ENCODE measurements around the gene MYO5B. TPM values are rescaled to one million over a fixed set of nuclear protein-coding genes. Genes with fewer than 3 reads are reported as not detected.

Gene MYO5B
- polyA plus RNA-seq, 1 donor from 2014 or later = 0.42 TPM

DNA sequence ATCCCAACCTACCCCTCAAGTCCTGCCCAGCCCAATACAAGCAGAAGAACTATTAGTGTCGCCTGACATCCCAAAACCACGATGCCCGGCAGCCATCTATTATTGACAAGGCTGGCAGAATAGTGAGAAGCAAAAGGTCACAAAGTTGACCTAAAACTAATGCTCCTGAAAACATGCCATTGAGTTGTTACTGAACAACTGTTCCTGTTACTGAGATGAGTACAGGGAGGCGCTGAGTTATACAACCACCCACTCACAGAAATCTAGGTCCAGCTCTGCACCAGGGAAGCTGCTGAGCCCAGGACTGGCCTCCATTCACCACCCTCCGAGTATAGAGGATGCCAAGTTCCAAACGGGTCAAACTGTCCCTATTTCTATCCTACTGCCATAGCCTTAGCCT is 201.6 kb downstream of the MYO5B start:
- Histone ChIP-seq H3K79me2 (replicated peaks; ENCODE audit: insufficient read depth, low read length) (no peaks in the 10 kb centered on the region), H3K4me2 (ENCODE audit: low read length) (no peak overlapping the region), H3F3A (ENCODE audit: insufficient read depth, low read length, poor library complexity, severe bottlenecking) (no peaks in the 10 kb centered on the region), H3K36me3 (ENCODE audit: insufficient read depth, low read length) (no peaks in the 10 kb centered on the region), H3K9me3 (ENCODE audit: low read length) (no peaks in the 10 kb centered on the region), H3K27ac (ENCODE audit: low read length) (no peak overlapping the region), H3K27me3 (ENCODE audit: insufficient read depth, low read depth, low read length) (no peaks in the 10 kb centered on the region), H3K4me3 (ENCODE audit: low read length) (no peak overlapping the region), H3K9ac (ENCODE audit: low read length) (no peak overlapping the region), H2AFZ (ENCODE audit: low read depth, low read length) (no peak overlapping the region), H3K9me2 (ENCODE audit: insufficient read depth, low read length) (no peaks in the 10 kb centered on the region), H4K20me1 (ENCODE audit: insufficient read depth) (no peaks in the 10 kb centered on the region)
- TF ChIP-seq EZH2 (IDR thresholded peaks at IDR 0.05; ENCODE audit: borderline replicate concordance, insufficient read depth, low read length, poor library complexity, severe bottlenecking) = no peak
- no peak for TF ChIP-seq SMC3 (conservative IDR thresholded peaks at IDR 0.05; ENCODE audit: poor library complexity)
- TF ChIP-seq EP300 (conservative IDR thresholded peaks at IDR 0.05; ENCODE audit: poor library complexity, severe bottlenecking) = no peak
- no peak for TF ChIP-seq MXI1 (conservative IDR thresholded peaks at IDR 0.05; ENCODE audit: poor library complexity, severe bottlenecking)
- TF ChIP-seq, protein P1, sequence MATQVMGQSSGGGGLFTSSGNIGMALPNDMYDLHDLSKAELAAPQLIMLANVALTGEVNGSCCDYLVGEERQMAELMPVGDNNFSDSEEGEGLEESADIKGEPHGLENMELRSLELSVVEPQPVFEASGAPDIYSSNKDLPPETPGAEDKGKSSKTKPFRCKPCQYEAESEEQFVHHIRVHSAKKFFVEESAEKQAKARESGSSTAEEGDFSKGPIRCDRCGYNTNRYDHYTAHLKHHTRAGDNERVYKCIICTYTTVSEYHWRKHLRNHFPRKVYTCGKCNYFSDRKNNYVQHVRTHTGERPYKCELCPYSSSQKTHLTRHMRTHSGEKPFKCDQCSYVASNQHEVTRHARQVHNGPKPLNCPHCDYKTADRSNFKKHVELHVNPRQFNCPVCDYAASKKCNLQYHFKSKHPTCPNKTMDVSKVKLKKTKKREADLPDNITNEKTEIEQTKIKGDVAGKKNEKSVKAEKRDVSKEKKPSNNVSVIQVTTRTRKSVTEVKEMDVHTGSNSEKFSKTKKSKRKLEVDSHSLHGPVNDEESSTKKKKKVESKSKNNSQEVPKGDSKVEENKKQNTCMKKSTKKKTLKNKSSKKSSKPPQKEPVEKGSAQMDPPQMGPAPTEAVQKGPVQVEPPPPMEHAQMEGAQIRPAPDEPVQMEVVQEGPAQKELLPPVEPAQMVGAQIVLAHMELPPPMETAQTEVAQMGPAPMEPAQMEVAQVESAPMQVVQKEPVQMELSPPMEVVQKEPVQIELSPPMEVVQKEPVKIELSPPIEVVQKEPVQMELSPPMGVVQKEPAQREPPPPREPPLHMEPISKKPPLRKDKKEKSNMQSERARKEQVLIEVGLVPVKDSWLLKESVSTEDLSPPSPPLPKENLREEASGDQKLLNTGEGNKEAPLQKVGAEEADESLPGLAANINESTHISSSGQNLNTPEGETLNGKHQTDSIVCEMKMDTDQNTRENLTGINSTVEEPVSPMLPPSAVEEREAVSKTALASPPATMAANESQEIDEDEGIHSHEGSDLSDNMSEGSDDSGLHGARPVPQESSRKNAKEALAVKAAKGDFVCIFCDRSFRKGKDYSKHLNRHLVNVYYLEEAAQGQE (IDR thresholded peaks at IDR 0.05; ENCODE audit: borderline replicate concordance) = no peak
- no peak for TF ChIP-seq POLR2AphosphoS5 (IDR thresholded peaks at IDR 0.05)
- TF ChIP-seq RAD21 (conservative IDR thresholded peaks at IDR 0.05) = no peak
- TF ChIP-seq, protein P2, sequence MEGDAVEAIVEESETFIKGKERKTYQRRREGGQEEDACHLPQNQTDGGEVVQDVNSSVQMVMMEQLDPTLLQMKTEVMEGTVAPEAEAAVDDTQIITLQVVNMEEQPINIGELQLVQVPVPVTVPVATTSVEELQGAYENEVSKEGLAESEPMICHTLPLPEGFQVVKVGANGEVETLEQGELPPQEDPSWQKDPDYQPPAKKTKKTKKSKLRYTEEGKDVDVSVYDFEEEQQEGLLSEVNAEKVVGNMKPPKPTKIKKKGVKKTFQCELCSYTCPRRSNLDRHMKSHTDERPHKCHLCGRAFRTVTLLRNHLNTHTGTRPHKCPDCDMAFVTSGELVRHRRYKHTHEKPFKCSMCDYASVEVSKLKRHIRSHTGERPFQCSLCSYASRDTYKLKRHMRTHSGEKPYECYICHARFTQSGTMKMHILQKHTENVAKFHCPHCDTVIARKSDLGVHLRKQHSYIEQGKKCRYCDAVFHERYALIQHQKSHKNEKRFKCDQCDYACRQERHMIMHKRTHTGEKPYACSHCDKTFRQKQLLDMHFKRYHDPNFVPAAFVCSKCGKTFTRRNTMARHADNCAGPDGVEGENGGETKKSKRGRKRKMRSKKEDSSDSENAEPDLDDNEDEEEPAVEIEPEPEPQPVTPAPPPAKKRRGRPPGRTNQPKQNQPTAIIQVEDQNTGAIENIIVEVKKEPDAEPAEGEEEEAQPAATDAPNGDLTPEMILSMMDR (IDR thresholded peaks at IDR 0.05; ENCODE audit: poor library complexity, severe bottlenecking) = no peak
- no peak for TF ChIP-seq TAF1 (IDR thresholded peaks at IDR 0.05; ENCODE audit: low read depth)

DNA sequence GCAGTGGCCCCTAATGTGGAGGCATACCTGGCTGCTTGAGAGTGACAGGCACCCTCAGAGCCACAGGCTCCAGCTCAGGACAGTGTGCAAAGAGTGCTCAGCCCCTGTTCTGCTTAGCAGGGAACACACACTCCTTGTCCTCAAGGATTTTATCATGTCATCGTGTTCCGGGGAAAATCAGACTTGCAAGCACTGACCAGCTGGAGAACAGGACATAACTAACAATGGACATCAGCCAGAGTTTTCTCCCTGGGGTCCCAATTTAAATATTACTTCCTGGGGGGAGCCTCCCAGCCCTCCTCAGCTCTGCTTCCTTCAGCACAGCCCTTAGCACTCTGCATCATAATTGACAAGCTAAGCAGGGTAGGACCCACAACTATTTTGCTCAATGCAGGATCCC is 206.2 kb downstream of the MYO5B start:
- H3K4me3 ChIP-seq (ENCODE audit: low read length) = no peak overlapping the region
- no peaks in the 10 kb centered on the region for H4K20me1 ChIP-seq (ENCODE audit: insufficient read depth)
- no peaks in the 10 kb centered on the region for H3K79me2 ChIP-seq (replicated peaks; ENCODE audit: insufficient read depth, low read length)
- no peak overlapping the region for H3K27ac ChIP-seq (ENCODE audit: low read length)
- H3K36me3 ChIP-seq (ENCODE audit: insufficient read depth, low read length) = no peaks in the 10 kb centered on the region
- H2AFZ ChIP-seq (ENCODE audit: low read depth, low read length) = no peak overlapping the region
- H3K9me2 ChIP-seq (ENCODE audit: insufficient read depth, low read length) = no peaks in the 10 kb centered on the region
- no peak overlapping the region for H3K9ac ChIP-seq (ENCODE audit: low read length)
- TF ChIP-seq EZH2 (IDR thresholded peaks at IDR 0.05; ENCODE audit: borderline replicate concordance, insufficient read depth, low read length, poor library complexity, severe bottlenecking) (no peak), MXI1 (conservative IDR thresholded peaks at IDR 0.05; ENCODE audit: poor library complexity, severe bottlenecking) (no peak), TAF1 (IDR thresholded peaks at IDR 0.05; ENCODE audit: low read depth) (no peak), SMC3 (conservative IDR thresholded peaks at IDR 0.05; ENCODE audit: poor library complexity) (no peak), POLR2AphosphoS5 (IDR thresholded peaks at IDR 0.05) (no peak), RAD21 (conservative IDR thresholded peaks at IDR 0.05) (no peak), EP300 (conservative IDR thresholded peaks at IDR 0.05; ENCODE audit: poor library complexity, severe bottlenecking) (no peak)
- TF ChIP-seq, protein P2 (IDR thresholded peaks at IDR 0.05; ENCODE audit: poor library complexity, severe bottlenecking) = no peak
- TF ChIP-seq, protein P1 (IDR thresholded peaks at IDR 0.05; ENCODE audit: borderline replicate concordance) = no peak
- no peaks in the 10 kb centered on the region for H3F3A ChIP-seq (ENCODE audit: insufficient read depth, low read length, poor library complexity, severe bottlenecking)
- H3K9me3 ChIP-seq (ENCODE audit: low read length) = no peaks in the 10 kb centered on the region
- H3K27me3 ChIP-seq (ENCODE audit: insufficient read depth, low read depth, low read length) = no peaks in the 10 kb centered on the region
- H3K4me2 ChIP-seq (ENCODE audit: low read length) = no peak overlapping the region
